Osteocyte (in vitro differentiated cells): Measurements from ENCODE around the gene PREX1. TPM values are rescaled to one million over a fixed set of nuclear protein-coding genes. Genes with fewer than 3 reads are reported as not detected.

Source experiments
- DNase-seq: peaks from one replicate; pipeline ENCODE4 v3.0.0; 2021; ENCODE audit warnings: mixed read lengths; ENCODE audit not compliant: unreplicated experiment; ENCODE audit errors: extremely low spot score
- H3K27ac Mint-ChIP-seq: one replicate; pipeline ENCODE4 v1.8.0; 2021; ENCODE audit warnings: mild to moderate bottlenecking, mixed read lengths; ENCODE audit not compliant: unreplicated experiment
- H3K27me3 Mint-ChIP-seq: one replicate; pipeline ENCODE4 v1.8.0; 2021; ENCODE audit warnings: mixed read lengths; ENCODE audit not compliant: unreplicated experiment
- H3K36me3 Mint-ChIP-seq: one replicate; pipeline ENCODE4 v1.8.0; 2021; ENCODE audit warnings: mixed read lengths; ENCODE audit not compliant: unreplicated experiment
- H3K4me1 Mint-ChIP-seq: one replicate; pipeline ENCODE4 v1.8.0; 2021; ENCODE audit warnings: mixed read lengths; ENCODE audit not compliant: unreplicated experiment
- H3K4me3 Mint-ChIP-seq: one replicate; pipeline ENCODE4 v1.8.0; 2021; ENCODE audit warnings: mild to moderate bottlenecking, moderate library complexity, mixed read lengths; ENCODE audit not compliant: unreplicated experiment
- H3K9me3 Mint-ChIP-seq: one replicate; pipeline ENCODE4 v1.8.0; 2021; ENCODE audit warnings: mixed read lengths; ENCODE audit not compliant: unreplicated experiment
- CTCF ChIP-seq: fragments of 200-600 bp; sonication (generic); IDR thresholded peaks from 2 replicates; pipeline ENCODE4 v1.5.0; 2021; ENCODE audit warnings: antibody characterized with exemption, mild to moderate bottlenecking, moderate library complexity
- total RNA-seq: library from RNA; stranded (reverse); gene quantifications from 2 replicates; pipeline ENCODE4 v1.2.1, GENCODE V29; 2021

PREX1 gene
- total RNA-seq, 1 donor from 2014 or later = 24.2 TPM

DNA sequence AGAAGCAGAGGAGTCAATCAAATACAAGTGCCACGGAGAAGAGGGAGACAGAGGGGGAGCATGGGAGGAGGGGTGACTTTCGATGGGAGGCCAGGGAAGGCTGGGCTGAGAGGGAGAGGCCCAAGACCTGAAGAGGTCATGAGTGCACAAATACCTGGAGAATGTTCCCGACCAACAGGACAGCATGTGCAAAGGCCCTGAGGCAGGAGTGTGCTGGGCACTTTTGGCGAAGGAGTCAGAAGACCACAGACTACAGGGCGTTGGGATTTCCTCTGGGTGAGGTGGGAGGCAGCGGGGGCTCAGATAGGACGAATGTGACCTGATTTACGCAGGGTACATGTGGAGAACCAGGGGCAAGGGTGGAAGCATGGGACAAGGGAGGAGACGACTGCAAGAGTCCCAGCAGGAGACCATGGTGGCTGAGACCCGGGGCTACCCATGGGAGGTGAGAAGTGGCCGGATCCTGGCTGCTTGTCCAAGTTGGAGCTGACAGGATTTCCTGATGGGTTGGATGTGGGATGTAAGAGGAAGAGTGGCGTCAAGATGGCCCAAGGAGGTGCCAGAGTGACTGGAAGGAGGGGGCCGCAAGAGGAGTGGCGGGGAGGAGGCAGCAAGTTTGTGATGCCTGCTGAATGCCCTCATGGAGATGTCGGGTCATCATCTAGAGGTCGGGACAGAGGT lies 23.4 kb downstream of the PREX1 start:
- Mint-ChIP-seq H3K4me1 (no peaks in the 10 kb centered on the region), H3K27me3 (no peaks in the 10 kb centered on the region), H3K27ac (no peak overlapping the region), H3K4me3 (no peak overlapping the region), H3K36me3 (peaks cover 2% of the 10 kb centered on the region), H3K9me3 (no peaks in the 10 kb centered on the region)
- DNase-seq = no peak
- TF ChIP-seq CTCF = no peak

- no peaks in the 10 kb centered on the region for H3K4me1 Mint-ChIP-seq
- H3K27ac Mint-ChIP-seq = no peak overlapping the region
- H3K4me3 Mint-ChIP-seq = no peak overlapping the region
- no peak for TF ChIP-seq CTCF
- no peaks in the 10 kb centered on the region for H3K27me3 Mint-ChIP-seq
- peaks cover 2% of the 10 kb centered on the region for H3K36me3 Mint-ChIP-seq
- no peaks in the 10 kb centered on the region for H3K9me3 Mint-ChIP-seq
- no peak for DNase-seq
These were observed 24.4 kb downstream of the PREX1 start for GRCh38 chr20:48803176-48804053.

DNA sequence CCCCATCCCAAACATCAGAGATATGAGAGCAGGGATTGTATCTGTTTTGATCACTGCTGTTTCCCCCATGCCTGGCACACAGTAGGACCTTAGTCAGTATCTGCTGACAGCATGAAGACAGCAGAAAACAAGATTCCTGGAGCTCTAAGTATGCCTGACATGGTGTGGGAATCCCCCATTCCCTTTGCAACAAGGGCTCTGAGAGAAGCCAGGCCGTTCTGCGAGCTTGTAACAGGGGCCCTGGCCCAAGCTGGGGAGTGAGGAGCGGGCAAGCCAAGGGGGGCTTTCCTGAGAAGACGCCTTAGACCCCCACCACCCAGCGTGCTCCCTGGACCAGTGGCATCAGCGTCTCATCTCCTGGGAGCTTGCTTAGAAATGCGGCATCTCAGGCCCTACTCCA lies 25.2 kb downstream of the PREX1 start:
- H3K4me3 Mint-ChIP-seq = no peak overlapping the region
- peaks cover 2% of the 10 kb centered on the region for H3K36me3 Mint-ChIP-seq
- H3K27ac Mint-ChIP-seq = no peak overlapping the region
- TF ChIP-seq CTCF = no peak
- H3K27me3 Mint-ChIP-seq = no peaks in the 10 kb centered on the region
- no peaks in the 10 kb centered on the region for H3K9me3 Mint-ChIP-seq
- peaks cover 3% of the 10 kb centered on the region for H3K4me1 Mint-ChIP-seq
- DNase-seq = no peak

DNA sequence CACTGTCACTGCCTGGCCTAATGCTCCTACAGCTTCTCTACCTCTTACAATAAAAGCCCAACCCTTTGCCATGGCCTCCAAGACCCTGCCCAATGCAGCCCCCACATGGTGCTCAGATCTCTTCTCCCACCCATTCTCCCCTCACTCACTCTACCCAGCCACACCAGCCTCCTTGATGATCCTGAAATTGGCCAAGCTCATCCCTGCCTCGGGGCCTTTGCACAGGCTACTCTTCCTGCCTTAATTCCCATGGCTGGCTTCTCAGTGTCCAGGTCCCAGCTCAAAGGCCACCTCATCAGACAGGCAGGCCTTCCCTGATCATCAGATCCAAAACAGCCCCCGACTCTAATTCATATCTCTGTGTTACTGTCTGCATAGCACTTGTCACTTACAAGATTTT lies 25.6 kb downstream of the PREX1 start:
- Mint-ChIP-seq H3K9me3 (no peaks in the 10 kb centered on the region), H3K27me3 (no peaks in the 10 kb centered on the region), H3K27ac (no peak overlapping the region), H3K36me3 (peaks cover 2% of the 10 kb centered on the region), H3K4me1 (peaks cover 5% of the 10 kb centered on the region), H3K4me3 (no peak overlapping the region)
- no peak for TF ChIP-seq CTCF
- no peak for DNase-seq

DNA sequence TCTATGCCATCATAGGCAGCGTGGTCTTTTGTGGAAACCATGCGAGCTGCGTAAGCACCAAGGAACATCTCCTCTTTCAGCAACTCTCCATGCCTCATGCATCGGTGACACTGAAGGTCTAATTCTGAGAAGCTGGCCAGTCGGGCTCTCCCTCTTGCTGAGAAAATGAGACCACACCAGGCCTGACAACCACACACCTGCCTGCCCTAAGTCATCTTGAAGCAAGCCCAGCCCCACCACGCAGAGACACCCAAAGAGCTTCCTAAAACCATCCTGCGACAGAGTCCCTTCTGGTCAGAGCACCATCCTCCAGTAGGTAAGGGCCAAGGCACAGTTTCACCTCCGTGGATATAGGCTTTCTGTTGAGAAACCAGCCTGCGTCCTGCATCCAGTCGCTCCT lies 26.6 kb downstream of the PREX1 start:
- Mint-ChIP-seq H3K36me3 (peaks cover 2% of the 10 kb centered on the region), H3K4me3 (no peak overlapping the region), H3K27ac (no peak overlapping the region), H3K9me3 (no peaks in the 10 kb centered on the region), H3K27me3 (no peaks in the 10 kb centered on the region), H3K4me1 (peaks cover 5% of the 10 kb centered on the region)
- TF ChIP-seq CTCF = no peak
- DNase-seq = no peak
